ENCODE data around the gene TBC1D1. TPM values are rescaled to one million over a fixed set of nuclear protein-coding genes. Genes with fewer than 3 reads are reported as not detected.

Gene TBC1D1
- total RNA-seq, 1 experiment from 2014 or later, result 56.0 TPM

- H3K27me3 ChIP-seq (ENCODE audit: control insufficient read depth, insufficient read depth, low read length), result no peaks in the 10 kb centered on the region
- ChIA-PET POLR2A (no interaction called here), CTCF (no interaction called here)
- ATAC-seq (no peak), DNase-seq (ENCODE audit: low read depth, low spot score) (no peak)
- TF ChIP-seq SIN3A (IDR thresholded peaks at IDR 0.05; ENCODE audit: borderline replicate concordance, insufficient read depth, low read depth, low read length) (no peak), CTCF (IDR thresholded peaks at IDR 0.05) (no peak), REST (IDR thresholded peaks at IDR 0.05; ENCODE audit: insufficient read depth in 1 of 2, low read depth in 2 of 2, low read length in 1 of 2) (no peak), TCF7L2 (IDR thresholded peaks at IDR 0.05; ENCODE audit: low read depth, low read length) (no peak), POLR2AphosphoS5 (IDR thresholded peaks at IDR 0.05; ENCODE audit: low read depth, low read length) (no peak)
- in situ Hi-C loops (cut with HindIII; ENCODE audit: low pct_unique_long_range_greater_than_20kb, low sequenced_read_pairs), result no loop called here
- intact Hi-C loops (cut with micrococcal nuclease; ENCODE audit: unreplicated experiment), result no loop called here
- H3K27ac ChIP-seq (ENCODE audit: low read length), result no peak overlapping the region
- BruUV-seq (replicated peaks), result no TSS peak
- no peak overlapping the region for H3K4me3 ChIP-seq (ENCODE audit: low read depth in 2 of 2, low read length in 2 of 2)
- no peaks in the 10 kb centered on the region for H3K4me1 ChIP-seq (ENCODE audit: control insufficient read depth, insufficient read depth, low read length)
- H3K36me3 ChIP-seq (ENCODE audit: control insufficient read depth, insufficient read depth, low read length), result no peaks in the 10 kb centered on the region
- H3K9me3 ChIP-seq (ENCODE audit: control insufficient read depth, insufficient read depth, low read depth, low read length), result no peaks in the 10 kb centered on the region
Observed at GRCh38 chr4:37934609-37935008, 43.7 kb downstream of the TBC1D1 start.

- H3K36me3 ChIP-seq (ENCODE audit: control insufficient read depth, insufficient read depth, low read length), result no peaks in the 10 kb centered on the region
- intact Hi-C loops (cut with micrococcal nuclease; ENCODE audit: unreplicated experiment) (no loop called here), in situ Hi-C loops (cut with HindIII; ENCODE audit: low pct_unique_long_range_greater_than_20kb, low sequenced_read_pairs) (no loop called here)
- no peak overlapping the region for H3K27ac ChIP-seq (ENCODE audit: low read length)
- H3K27me3 ChIP-seq (ENCODE audit: control insufficient read depth, insufficient read depth, low read length), result no peaks in the 10 kb centered on the region
- no peak for ATAC-seq
- ChIA-PET CTCF (no interaction called here), POLR2A (no interaction called here)
- no peak overlapping the region for H3K4me3 ChIP-seq (ENCODE audit: low read depth in 2 of 2, low read length in 2 of 2)
- H3K9me3 ChIP-seq (ENCODE audit: control insufficient read depth, insufficient read depth, low read depth, low read length), result no peaks in the 10 kb centered on the region
- no peak for TF ChIP-seq TCF7L2 (IDR thresholded peaks at IDR 0.05; ENCODE audit: low read depth, low read length)
- TF ChIP-seq CTCF (IDR thresholded peaks at IDR 0.05), result no peak
- TF ChIP-seq SIN3A (IDR thresholded peaks at IDR 0.05; ENCODE audit: borderline replicate concordance, insufficient read depth, low read depth, low read length), result no peak
- TF ChIP-seq REST (IDR thresholded peaks at IDR 0.05; ENCODE audit: insufficient read depth in 1 of 2, low read depth in 2 of 2, low read length in 1 of 2), result no peak
- TF ChIP-seq POLR2AphosphoS5 (IDR thresholded peaks at IDR 0.05; ENCODE audit: low read depth, low read length), result no peak
- no TSS peak for BruUV-seq (replicated peaks)
- DNase-seq (ENCODE audit: low read depth, low spot score), result no peak
- no peaks in the 10 kb centered on the region for H3K4me1 ChIP-seq (ENCODE audit: control insufficient read depth, insufficient read depth, low read length)
Observed at GRCh38 chr4:37935026-37935425, 44.1 kb downstream of the TBC1D1 start.
